ENCODE data around the gene KCTD21.

KCTD21 gene

GRCh38 chr11:78140392-78141077, 47.9 kb downstream of the KCTD21 start:
- peak in 1 of 2 donors; percentile 2 for DNase-seq (ENCODE audit: low read depth in 2 of 2)

GRCh38 chr11:78139422-78140391, 48.7 kb downstream of the KCTD21 start, which contains the start of gene ALG8:
Gene ALG8, minus strand, starts transcription at chr11:78139626. Its CDS starts 38 bp downstream, at chr11:78139588.
- DNase-seq (ENCODE audit: low read depth in 2 of 2), result peak; percentile 94 to 95

- peak; percentile 27 to 38 for DNase-seq (ENCODE audit: low read depth in 2 of 2)
These were observed 49.6 kb downstream of the KCTD21 start for GRCh38 chr11:78138694-78139421.

DNA sequence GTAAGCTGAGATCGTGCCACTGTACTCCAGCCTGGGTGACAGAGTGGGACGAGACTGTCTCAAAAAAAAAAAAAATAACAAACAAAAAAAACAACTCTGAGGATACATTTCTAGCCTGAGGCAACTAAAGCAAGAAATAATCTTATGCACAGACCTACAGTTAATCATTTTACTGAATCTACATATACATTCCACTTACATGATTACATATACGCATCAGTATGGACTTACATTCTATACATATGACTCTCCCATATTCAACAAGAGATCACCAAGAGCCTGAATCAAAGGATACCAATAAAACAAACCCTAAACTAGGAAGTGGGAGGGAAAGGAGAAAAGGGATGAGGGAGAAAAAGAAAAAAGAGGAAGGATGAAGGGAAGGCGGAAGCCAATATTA, 50.1 kb downstream of the KCTD21 start:
- DNase-seq (ENCODE audit: low read depth in 2 of 2), result no peak

GRCh38 chr11:78132475-78132874, 56.0 kb downstream of the KCTD21 start:
- no peak for DNase-seq (ENCODE audit: low read depth in 2 of 2)

DNA sequence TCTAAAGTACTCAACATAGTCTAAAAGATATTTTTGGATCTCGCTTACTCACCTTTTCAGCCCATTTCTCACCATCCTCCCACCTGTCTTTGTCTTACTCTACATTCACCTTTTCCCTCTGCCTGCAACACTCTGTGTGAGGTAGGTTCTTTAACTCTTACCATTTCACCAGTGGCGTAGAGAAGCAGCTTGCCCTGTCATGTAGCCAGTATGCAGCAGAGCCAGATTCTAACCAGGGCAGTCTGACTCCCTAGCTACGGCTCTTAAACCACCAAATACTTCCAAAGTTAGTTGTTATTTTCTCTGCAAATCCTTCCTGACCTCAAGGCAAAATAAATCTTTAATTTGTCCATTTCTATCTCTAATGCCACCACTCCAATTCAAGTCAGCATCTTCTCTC, 56.5 kb downstream of the KCTD21 start:
- DNase-seq (ENCODE audit: low read depth in 2 of 2), result no peak

- DNase-seq (ENCODE audit: low read depth in 2 of 2), result no peak
These were observed 61.0 kb downstream of the KCTD21 start for GRCh38 chr11:78127403-78127802.

Data from stimulated activated CD4-positive, alpha-beta T cell treated with anti-CD3 and anti-CD28 coated beads, Interleukin-4, amount 100 ng/mL, for 48 hours (primary cell).